Breast epithelium (tissue), 4 donors: ENCODE data around the gene PROZ. TPM values are rescaled to one million over a fixed set of nuclear protein-coding genes. Genes with fewer than 3 reads are reported as not detected.

Experiments
- DNase-seq, 2 donors: peaks; one replicate each; pipeline ENCODE4 v3.0.0-alpha.2; 2019; ENCODE audit warnings: low spot score in 2 of 2
- H3K27ac ChIP-seq, 2 donors: fragments of 200-600 bp; sonication (generic) in 1 of 2; one replicate each; pipeline ENCODE4 v1.5.1; 2016 to 2019; ENCODE audit warnings: mild to moderate bottlenecking in 1 of 2
- H3K27me3 ChIP-seq, 2 donors: fragments of 200-600 bp; sonication (generic) in 1 of 2; one replicate each; pipeline versions ENCODE4 v1.5.1 to v1.6.0; 2017 to 2019; ENCODE audit warnings: control low read depth in 1 of 2, mild to moderate bottlenecking in 1 of 2
- H3K36me3 ChIP-seq: fragments of 200-600 bp; one replicate; pipeline ENCODE4 v1.5.1; 2019
- H3K4me1 ChIP-seq, 2 donors: fragments of 200-600 bp; sonication (generic); one replicate each; pipeline ENCODE4 v1.5.1; 2016 to 2019; ENCODE audit warnings: control low read depth in 1 of 2
- H3K4me3 ChIP-seq, 3 donors: fragments of 200-600 bp; sonication (generic); 1 replicate in 2 of 3; 2 replicates in 1 of 3; pipeline ENCODE4 v1.5.1; 2016 to 2019; ENCODE audit warnings: mild to moderate bottlenecking in 3 of 3, moderate library complexity in 2 of 3
- H3K9me3 ChIP-seq, 2 donors: fragments of 200-600 bp; sonication (generic) in 1 of 2; one replicate each; pipeline ENCODE4 v1.5.1; 2016 to 2019; ENCODE audit warnings: control low read depth in 1 of 2
- POLR2A ChIP-seq: fragments of 450-650 bp; IDR thresholded peaks from one replicate; pipeline ENCODE4 v1.6.1; 2016; ENCODE audit warnings: antibody characterized with exemption, mild to moderate bottlenecking, moderate library complexity
- POLR2AphosphoS5 ChIP-seq, 3 donors: sonication (generic); formaldehyde crosslinking; IDR thresholded peaks; one replicate each; pipeline ENCODE4 v1.6.1; 2017; ENCODE audit warnings: antibody characterized with exemption in 3 of 3
- intact Hi-C: fragments of 100-400 bp; cut with DNase I; formaldehyde crosslinking; loops from one replicate; pipeline ENCODE4 v1.15.1; 2023; ENCODE audit warnings: low total_unique reads
- total RNA-seq, 3 donors: library from RNA; depleted of rRNA; stranded (reverse); fragments of >200 nt; gene quantifications; one replicate each; pipeline ENCODE4 v1.1.0, GENCODE V29; 2016
- TF ChIP-seq, protein P1 (sequence below), 3 donors: fragments of 450-650 bp; IDR thresholded peaks; one replicate each; pipeline ENCODE4 v1.5.1; 2016 to 2017; ENCODE audit warnings: antibody characterized with exemption in 3 of 3, mild to moderate bottlenecking in 3 of 3, moderate library complexity in 3 of 3

PROZ gene
- total RNA-seq, 3 donors from 2014 or later: not detected

DNA sequence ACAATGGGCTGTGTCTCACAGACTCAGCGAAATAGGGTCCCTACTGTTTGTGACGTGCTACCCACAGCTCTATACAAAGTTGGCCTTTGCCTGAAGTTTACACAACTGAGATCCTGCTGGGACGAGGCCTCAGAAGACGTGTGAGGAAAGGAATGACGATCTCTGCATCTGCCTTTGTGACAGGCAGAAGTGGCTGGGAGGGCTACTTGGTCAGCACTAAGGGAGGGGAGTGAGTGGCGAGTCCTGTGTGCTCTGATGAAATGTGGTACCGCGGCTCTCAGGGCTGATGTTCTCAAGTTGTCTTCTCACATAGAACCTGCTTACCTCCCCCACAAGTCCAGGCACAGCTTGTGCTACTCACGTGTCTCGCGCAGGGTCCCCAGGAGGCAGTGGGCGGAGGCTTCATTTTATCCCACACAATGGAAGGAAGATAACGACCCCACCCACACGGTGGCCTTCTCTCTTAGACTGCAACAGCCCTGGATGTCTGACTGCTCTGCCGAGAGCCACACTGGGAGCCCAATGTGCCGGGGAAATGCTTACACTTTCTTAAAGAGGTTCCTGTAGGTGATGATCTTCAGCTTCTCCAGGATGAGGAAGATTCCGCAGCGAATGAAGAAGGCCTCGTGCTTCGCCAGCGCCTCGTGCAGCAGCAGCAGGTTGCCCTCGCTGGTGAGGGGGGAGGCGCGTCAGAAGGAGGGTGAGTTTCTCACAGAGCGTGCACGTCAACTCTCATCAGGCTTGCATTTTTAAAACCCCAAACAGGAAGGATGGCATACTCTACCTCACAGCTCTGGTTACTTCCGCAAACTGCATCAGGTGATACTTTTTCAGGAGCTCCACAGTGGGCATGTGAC is 21.2 kb downstream of the PROZ start:
- Histone ChIP-seq H3K4me1 (no peaks in the 10 kb centered on the region), H3K9me3 (no peaks in the 10 kb centered on the region), H3K4me3 (no peak overlapping the region), H3K27me3 (no peaks in the 10 kb centered on the region), H3K36me3 (peaks cover 19% of the 10 kb centered on the region), H3K27ac (no peak overlapping the region)
- no peak for DNase-seq
- intact Hi-C loops: no loop called here
- TF ChIP-seq POLR2AphosphoS5 (IDR thresholded peaks at IDR 0.05): no peak
- TF ChIP-seq, protein P1, sequence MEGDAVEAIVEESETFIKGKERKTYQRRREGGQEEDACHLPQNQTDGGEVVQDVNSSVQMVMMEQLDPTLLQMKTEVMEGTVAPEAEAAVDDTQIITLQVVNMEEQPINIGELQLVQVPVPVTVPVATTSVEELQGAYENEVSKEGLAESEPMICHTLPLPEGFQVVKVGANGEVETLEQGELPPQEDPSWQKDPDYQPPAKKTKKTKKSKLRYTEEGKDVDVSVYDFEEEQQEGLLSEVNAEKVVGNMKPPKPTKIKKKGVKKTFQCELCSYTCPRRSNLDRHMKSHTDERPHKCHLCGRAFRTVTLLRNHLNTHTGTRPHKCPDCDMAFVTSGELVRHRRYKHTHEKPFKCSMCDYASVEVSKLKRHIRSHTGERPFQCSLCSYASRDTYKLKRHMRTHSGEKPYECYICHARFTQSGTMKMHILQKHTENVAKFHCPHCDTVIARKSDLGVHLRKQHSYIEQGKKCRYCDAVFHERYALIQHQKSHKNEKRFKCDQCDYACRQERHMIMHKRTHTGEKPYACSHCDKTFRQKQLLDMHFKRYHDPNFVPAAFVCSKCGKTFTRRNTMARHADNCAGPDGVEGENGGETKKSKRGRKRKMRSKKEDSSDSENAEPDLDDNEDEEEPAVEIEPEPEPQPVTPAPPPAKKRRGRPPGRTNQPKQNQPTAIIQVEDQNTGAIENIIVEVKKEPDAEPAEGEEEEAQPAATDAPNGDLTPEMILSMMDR (IDR thresholded peaks at IDR 0.05): no peak
- no peak for TF ChIP-seq POLR2A

DNA sequence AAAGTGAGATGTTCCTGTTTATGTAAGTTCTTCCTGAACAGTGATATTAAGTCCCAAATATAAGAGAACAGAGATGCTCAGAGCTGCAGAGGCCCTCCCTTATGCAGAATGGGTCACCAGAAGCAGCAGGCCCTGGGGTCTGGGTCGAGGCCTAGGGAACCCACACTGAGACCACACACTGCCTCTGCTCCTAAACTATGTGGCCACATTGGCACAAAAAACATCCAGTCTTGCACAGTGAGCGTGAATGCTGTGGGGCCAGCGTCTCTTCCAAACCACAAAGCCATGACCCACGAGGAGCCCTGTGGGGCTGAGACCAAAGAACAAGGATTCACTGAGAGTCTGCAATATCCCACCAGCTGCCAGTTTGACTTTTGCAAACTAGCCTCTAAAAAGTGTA is 23.6 kb downstream of the PROZ start:
- H3K4me3 ChIP-seq: no peak overlapping the region
- no peaks in the 10 kb centered on the region for H3K4me1 ChIP-seq
- DNase-seq: no peak
- TF ChIP-seq POLR2A: no peak
- TF ChIP-seq, protein P1 (IDR thresholded peaks at IDR 0.05): no peak
- no peak for TF ChIP-seq POLR2AphosphoS5 (IDR thresholded peaks at IDR 0.05)
- H3K27ac ChIP-seq: no peak overlapping the region
- H3K27me3 ChIP-seq: no peaks in the 10 kb centered on the region
- intact Hi-C loops: no loop called here
- no peaks in the 10 kb centered on the region for H3K9me3 ChIP-seq
- peaks cover 16% of the 10 kb centered on the region for H3K36me3 ChIP-seq

DNA sequence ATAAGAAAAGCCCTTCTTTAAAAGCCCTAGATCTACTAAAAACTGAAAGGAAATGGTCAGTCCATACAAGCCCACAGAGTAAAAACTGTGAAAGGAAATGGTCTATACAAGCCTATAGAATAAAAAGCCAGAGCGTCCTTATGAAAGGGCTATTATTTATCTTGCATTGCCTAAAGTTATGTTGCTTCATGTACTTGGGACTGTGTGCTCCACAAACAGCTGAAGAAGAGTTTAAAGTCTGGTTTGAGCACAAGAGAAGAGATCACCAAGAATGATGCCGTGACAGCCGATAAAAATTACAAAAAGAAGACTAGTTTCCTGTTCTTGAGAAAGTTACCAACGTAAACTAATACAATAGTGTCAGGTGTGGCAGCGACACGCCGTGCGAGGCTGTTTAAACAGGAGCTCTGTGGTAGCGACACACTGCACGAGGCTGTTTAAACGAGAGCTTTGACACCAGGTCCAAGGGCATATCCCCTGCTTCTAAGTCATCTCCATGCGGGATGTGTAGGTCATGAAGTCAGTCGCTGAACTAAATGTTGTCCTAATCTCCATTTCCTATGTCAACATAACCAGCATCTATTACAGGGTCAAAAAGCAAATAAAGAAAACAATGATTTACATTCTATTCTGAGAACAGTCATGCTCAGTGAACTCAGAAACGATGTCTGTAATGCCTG is 25.1 kb downstream of the PROZ start:
- TF ChIP-seq, protein P1 (IDR thresholded peaks at IDR 0.05): no peak
- TF ChIP-seq POLR2A (no peak), POLR2AphosphoS5 (IDR thresholded peaks at IDR 0.05) (no peak)
- H3K9me3 ChIP-seq: no peaks in the 10 kb centered on the region
- no peaks in the 10 kb centered on the region for H3K27me3 ChIP-seq
- no peak for DNase-seq
- no peak overlapping the region for H3K27ac ChIP-seq
- intact Hi-C loops: no loop called here
- no peak overlapping the region for H3K4me3 ChIP-seq
- peaks cover 7% of the 10 kb centered on the region for H3K36me3 ChIP-seq
- H3K4me1 ChIP-seq: no peaks in the 10 kb centered on the region

DNA sequence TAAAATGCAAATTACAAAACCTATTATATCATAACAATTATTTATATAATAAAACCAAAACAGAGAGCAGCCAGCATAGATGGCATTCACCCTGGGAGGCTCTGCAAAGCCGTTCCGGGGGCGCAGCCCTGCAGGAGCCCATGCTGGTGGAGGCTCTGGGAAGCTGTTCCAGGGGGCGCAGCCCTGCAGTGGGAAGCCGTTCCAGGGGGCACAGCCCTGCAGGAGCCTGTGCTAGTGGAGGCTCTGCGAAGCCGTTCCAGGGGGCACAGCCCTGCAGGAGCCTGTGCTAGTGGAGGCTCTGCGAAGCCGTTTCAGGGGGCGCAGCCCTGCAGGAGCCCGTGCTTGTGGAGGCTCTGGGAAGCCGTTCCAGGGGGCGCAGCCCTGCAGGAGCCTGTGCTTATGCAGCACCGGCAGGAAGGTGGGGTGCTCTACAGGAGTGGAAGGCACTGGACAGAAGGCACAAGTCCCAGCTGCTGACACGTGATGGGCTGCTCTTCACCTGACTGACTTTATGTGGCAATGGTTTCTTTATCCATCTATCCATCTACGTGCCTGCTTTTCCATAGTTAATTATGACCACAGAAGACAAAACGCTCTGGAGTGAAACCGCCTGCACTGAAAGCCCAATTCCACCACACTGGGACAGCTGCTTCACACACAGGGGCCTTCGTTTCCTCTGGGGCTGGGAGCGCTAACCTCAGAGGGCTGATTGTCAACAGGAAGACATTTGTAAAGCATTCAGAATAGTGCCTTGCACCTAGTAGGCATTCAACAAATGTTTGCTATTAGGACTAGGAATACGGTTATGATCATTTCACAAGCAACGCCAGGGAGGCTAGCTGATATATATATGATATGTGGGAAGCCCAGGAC is 26.4 kb downstream of the PROZ start:
- Histone ChIP-seq H3K36me3 (peaks cover 2% of the 10 kb centered on the region), H3K9me3 (no peaks in the 10 kb centered on the region), H3K27ac (no peak overlapping the region), H3K27me3 (no peaks in the 10 kb centered on the region), H3K4me3 (no peak overlapping the region), H3K4me1 (no peaks in the 10 kb centered on the region)
- TF ChIP-seq, protein P1 (IDR thresholded peaks at IDR 0.05): no peak
- no peak for TF ChIP-seq POLR2A
- no peak for TF ChIP-seq POLR2AphosphoS5 (IDR thresholded peaks at IDR 0.05)
- no peak for DNase-seq
- intact Hi-C loops: no loop called here
